ENCODE data around the gene EIF2AK2.

EIF2AK2 gene

DNA sequence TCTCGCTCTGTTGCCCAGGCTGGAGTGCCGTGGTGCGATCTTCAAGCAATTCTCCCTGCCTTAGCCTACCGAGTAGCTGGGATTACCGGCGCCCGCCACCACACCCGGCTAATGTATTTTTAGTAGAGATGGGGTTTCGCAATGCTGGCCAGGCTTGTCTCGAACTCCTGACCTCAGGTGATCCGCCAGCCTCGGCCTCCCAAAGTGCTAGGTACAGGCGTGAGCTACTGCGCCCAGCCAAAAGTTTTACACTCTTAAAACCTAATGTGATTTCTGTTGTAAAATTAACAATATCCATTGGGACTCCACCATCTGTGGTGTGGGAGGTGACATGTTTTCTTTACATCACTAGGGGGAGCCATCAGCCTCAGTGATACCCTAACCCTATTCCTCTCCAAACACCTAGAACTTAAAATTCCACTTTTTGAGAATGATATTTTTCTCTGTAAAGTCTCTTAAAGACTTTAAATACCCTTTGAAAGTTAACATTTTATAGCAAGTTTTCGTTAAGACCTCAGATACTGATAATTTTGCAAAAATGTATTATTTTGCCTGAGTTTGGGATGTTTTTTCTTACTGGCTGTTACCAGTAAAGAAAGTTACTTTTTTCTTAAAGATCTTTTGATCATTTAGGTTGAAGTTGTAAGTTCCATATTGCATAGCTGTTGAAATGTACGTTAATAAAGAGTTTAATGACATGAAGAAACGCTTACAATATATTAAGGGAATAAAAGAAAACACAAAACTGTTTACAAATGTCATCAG, 11.6 kb upstream of the EIF2AK2 start:
- no peak for DNase-seq

- DNase-seq, result no peak
These were observed 10.9 kb upstream of the EIF2AK2 start for GRCh38 chr2:37167636-37168180.

DNA sequence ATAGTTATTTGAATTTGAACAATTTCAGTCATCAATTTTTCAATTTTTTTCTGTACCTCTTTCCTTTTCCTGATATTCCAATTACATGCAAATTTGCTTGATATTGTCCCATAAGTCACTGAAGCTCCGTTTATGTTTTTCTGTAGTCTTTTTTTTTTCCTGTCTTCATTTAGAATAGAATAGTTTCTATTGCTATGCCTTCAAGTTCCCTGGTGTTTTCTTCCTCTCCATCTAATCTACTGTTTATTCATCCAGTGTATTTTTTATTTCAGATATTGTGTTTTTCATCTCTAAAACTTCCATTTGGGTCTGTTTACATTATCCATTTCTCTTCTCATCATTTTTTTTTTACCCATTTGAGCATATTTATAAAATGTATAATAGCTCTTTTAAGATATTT, 8.0 kb upstream of the EIF2AK2 start:
- no peak for DNase-seq

- DNase-seq, result peak; percentile 30 to 38
These were observed 516 bp downstream of the EIF2AK2 start for GRCh38 chr2:37156071-37156856.

DNA sequence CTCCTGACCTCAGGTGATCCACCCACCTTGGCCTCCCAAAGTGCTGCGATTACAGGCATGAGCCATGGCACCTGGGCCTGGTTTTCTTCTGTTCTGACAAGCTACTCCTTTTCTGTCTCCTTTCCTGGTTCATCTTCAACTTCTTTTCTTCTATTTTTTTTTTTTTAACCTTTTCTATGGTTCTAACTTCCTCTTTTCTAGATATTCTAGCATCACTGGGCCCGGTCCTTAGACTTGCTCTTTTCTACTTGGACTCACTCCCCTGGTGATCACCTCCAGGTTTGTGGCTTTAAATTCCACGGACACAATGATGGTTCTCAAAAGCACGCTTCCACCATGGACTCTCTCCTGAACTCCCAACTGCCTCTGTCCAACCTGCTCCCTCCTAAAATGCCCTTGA, 2.0 kb downstream of the EIF2AK2 start:
- no peak for DNase-seq

GRCh38 chr2:37153224-37153623, 3.6 kb downstream of the EIF2AK2 start:
- no peak for DNase-seq

DNA sequence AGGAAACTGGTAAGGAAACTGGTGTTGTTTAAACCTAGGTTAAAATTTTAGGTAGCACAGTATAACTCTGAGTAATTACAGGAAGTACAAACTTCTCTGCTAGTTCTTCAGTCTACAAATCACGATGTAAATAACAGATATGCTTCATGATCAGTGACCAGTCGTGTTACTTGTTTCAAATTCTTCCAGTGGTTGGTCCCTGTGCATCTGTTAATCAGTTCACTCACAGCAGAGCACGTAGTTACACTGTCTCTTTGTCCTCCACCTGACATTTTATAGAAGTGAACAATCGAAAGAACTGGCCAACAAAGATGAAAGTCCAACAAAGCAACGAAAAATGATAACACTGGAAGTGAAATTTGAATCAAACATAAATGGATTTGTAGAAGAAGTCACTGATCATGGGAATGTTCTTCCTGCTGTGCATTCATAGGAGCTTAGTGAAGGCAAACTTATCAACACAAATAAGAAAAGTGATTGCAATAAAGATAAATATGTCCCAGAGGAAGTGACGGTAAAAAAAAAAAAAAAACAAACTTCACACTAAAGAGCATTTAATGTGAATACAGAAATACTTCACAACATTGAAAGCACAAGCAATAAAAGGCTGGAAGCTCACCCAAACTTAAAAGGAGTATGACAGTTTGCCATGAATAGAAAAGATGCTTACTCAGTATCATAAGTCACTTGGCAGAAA, 7.0 kb downstream of the EIF2AK2 start:
- DNase-seq, result no peak

GRCh38 chr2:37148325-37148724, 8.5 kb downstream of the EIF2AK2 start:
- no peak for DNase-seq

- no peak for DNase-seq
These were observed 10.7 kb downstream of the EIF2AK2 start for GRCh38 chr2:37146062-37146461.

DNA sequence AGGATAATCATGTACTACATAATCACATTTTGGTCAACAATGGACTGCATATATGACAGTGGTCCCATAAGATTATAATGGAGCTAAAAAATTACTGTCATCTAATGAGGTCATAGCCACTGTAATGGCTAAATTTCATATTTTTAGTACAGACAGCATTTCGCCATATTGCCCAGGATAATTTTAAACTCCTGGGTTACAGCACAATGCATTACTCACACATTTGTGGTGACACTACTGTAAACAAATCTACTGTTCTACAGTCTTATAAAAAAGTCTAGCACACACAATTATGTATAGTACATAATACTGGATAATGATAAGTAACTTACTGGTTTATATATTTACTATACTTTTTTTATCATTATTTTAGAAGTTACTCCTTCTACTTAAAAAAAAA, 12.8 kb downstream of the EIF2AK2 start:
- no peak for DNase-seq

- no peak for DNase-seq
These were observed 14.2 kb downstream of the EIF2AK2 start for GRCh38 chr2:37142546-37142945.

DNA sequence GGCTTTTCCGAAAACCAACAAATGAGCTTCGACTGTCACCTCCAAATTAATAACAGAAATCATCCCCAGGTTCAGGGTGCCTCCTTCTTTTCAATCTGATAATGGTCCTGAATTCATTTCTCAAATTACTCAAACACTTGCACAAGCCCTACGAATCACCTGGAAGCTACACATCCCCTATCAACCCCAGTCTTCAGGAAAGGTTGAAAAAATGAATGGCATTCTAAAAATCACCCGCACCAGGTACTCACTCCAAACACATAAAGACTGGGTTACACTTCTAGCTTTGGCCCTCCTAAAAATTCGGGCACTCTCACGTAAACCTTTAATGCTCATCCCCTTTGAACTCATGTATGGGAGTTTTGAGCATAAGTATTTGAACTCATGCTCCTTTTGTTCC, 23.9 kb downstream of the EIF2AK2 start:
- no peak for DNase-seq

- no peak for DNase-seq
These were observed 31.4 kb downstream of the EIF2AK2 start for GRCh38 chr2:37125416-37125815.

DNA sequence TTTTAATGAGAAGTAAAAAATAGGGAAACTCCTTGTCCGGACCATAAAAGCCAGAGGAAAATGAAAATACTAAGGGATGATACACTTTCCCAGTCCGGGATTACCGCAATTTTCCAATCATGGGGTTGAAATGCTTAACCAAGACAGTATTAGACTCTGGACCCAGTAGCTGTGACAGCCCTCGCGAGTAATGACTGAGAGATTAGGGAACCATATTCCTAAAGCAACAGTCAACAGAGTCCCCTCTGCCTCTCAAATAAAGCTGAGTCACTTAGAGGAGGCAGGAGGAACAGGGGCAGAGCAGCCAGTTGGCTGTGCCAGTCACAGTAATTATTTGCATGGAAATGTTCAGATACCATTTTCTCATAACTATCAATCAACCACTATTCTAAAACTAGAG, 37.6 kb downstream of the EIF2AK2 start:
- DNase-seq, result no peak

- DNase-seq, result no peak
These were observed 39.2 kb downstream of the EIF2AK2 start for GRCh38 chr2:37117566-37117965.

DNA sequence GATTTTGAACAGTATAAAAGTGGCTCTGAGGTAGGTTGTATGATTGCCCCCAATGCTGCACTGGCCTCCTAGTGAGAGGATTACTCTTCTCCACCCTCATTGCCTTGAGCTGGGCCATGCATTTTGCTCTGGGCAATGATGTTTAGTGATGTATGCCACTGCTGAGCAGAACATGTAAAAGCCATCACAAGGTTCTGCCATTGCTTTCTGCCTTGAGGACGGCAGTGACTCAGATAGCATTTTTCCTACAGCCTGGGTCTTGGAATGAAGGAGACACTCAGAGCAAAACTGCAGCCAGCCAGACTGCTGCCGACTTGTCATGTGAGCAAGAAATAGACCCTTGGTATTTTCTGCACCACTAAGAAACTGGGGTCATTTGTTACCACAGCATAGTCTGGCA, 44.8 kb downstream of the EIF2AK2 start:
- DNase-seq, result no peak

- no peak for DNase-seq
These were observed 46.2 kb downstream of the EIF2AK2 start for GRCh38 chr2:37110306-37111212.

DNA sequence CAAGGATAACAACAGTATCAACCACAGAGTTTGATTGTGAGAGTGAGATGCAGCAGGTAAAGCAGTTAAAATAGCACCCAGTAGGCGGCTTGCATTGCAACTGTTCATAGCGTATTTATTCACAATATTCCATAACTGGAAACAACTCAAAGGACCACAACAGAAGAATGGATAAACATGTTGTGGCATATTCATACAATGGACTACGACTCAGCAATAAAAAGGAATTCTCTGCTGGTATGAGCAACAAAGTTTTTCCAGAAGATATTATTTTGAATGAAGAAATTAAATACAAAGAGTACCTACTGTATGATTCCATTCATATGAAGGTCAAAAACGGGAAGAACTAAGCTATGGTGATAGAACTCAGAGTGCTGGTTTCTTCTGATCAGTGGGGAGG, 47.3 kb downstream of the EIF2AK2 start:
- no peak for DNase-seq

GRCh38 chr2:37105150-37105549, 51.6 kb downstream of the EIF2AK2 start:
- no peak for DNase-seq

GRCh38 chr2:37104178-37104577, 52.6 kb downstream of the EIF2AK2 start:
- no peak for DNase-seq

DNA sequence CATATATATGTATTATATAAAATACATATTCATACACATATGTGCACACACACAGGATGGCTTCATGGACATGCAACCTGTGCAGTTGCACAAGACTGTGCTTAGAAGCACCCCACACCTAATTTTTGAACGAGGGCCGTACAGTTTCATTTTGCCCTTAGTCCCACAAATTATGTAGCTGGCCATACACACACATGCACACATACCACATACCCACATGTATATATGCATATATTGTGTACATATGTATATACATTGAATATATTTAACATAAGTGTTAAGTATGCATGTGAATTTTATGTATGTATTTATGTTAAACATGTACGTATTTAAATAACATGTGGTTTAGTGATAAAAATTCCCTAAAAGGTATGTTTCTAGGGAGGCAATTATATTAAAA, 54.2 kb downstream of the EIF2AK2 start:
- no peak for DNase-seq

DNA sequence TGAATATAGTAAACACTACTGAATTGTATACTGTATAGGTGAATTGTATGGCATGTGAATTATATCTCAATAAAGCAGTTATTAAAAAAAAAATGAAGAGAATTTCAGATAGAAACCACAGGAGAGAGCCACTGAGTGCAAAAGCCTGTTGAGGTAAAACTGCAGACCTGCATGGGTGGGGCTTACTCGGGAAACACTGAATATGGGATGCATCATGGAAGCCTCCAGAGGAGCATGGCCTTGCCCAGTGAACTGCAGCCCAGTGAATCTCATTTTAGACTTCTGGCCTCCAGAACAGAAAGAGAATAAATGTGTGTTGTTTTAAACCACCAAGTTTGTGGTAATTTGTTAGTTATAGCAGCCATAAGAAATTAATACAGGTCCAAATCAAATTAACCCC, 56.7 kb downstream of the EIF2AK2 start:
- DNase-seq, result no peak

All from activated CD4-positive, alpha-beta T cell treated with anti-CD3 and anti-CD28 coated beads, Interleukin-2, amount 50 U/mL, for 4 hours (primary cell).